Uterus (tissue), 4 donors: ENCODE data around the gene C8G. TPM values are rescaled to one million over a fixed set of nuclear protein-coding genes. Genes with fewer than 3 reads are reported as not detected.

ENCODE experiments used
- DNase-seq, 2 donors: peaks; one replicate each; pipeline ENCODE4 v3.0.0-alpha.2; 2019 to 2020
- H3K27ac ChIP-seq, 2 donors: fragments of 200-600 bp; sonication (generic); 1 replicate in 1 of 2; 2 replicates in 1 of 2; pipeline ENCODE4 v1.5.1; 2016 to 2018
- H3K27me3 ChIP-seq, 2 donors: fragments of 200-600 bp; sonication (generic); one replicate each; pipeline ENCODE4 v1.5.1; 2018 to 2019; ENCODE audit warnings: control low read depth in 1 of 2
- H3K36me3 ChIP-seq, 2 donors: fragments of 200-600 bp; sonication (generic); one replicate each; pipeline ENCODE4 v1.5.1; 2019; ENCODE audit warnings: control low read depth in 1 of 2
- H3K4me1 ChIP-seq, 2 donors: fragments of 200-600 bp; sonication (generic); one replicate each; pipeline ENCODE4 v1.5.1; 2018 to 2019; ENCODE audit warnings: control low read depth in 1 of 2
- H3K4me3 ChIP-seq, 2 donors: fragments of 200-600 bp; sonication (generic); 1 replicate in 1 of 2; 2 replicates in 1 of 2; pipeline ENCODE4 v1.5.1; 2018 to 2019; ENCODE audit warnings: mild to moderate bottlenecking in 1 of 2
- H3K9me3 ChIP-seq, 2 donors: fragments of 200-600 bp; sonication (generic); one replicate each; pipeline ENCODE4 v1.5.1; 2019; ENCODE audit warnings: control low read depth in 1 of 2
- CTCF ChIP-seq, 4 experiments: fragments of 200-600 bp in 2 of 4; fragments of 450-650 bp in 2 of 4; sonication (generic) in 2 of 4; IDR thresholded peaks; one replicate each; pipeline ENCODE4 v1.5.1; 2016 to 2019; ENCODE audit warnings: antibody characterized with exemption in 4 of 4, mild to moderate bottlenecking in 2 of 4, moderate library complexity in 1 of 4
- POLR2A ChIP-seq, 2 donors: fragments of 450-650 bp; IDR thresholded peaks; one replicate each; pipeline ENCODE4 v1.6.1; 2016; ENCODE audit warnings: antibody characterized with exemption in 2 of 2, mild to moderate bottlenecking in 1 of 2, moderate library complexity in 1 of 2
- intact Hi-C: fragments of 100-400 bp; cut with DNase I; formaldehyde crosslinking; loops from one replicate; pipeline ENCODE4 v1.15.1; 2023; ENCODE audit warnings: low total_unique reads
- total RNA-seq, 4 donors: library from RNA; depleted of rRNA in 3 of 4; stranded (reverse); fragments of >200 nt in 3 of 4; gene quantifications; one replicate each; pipeline versions ENCODE4 v1.1.0 to v1.2.4, GENCODE V29; 2014 to 2023
- donor health status: DM: yes; HTN: yes; CAD: no.

The C8G gene
- total RNA-seq, 4 donors from 2014 or later: not detected

GRCh38 chr9:136926154-136926704, 18.8 kb upstream of the C8G start:
- no peak for DNase-seq
- intact Hi-C loops: no loop called here
- Histone ChIP-seq H3K4me3 (no peak overlapping the region), H3K36me3 (no peaks in the 10 kb centered on the region), H3K27me3 (no peaks in the 10 kb centered on the region), H3K4me1 (no peaks in the 10 kb centered on the region), H3K9me3 (no peaks in the 10 kb centered on the region), H3K27ac (no peak overlapping the region)
- TF ChIP-seq POLR2A (IDR thresholded peaks at IDR 0.05) (no peak), CTCF (IDR thresholded peaks at IDR 0.05) (no peak)

- no peak overlapping the region for H3K27ac ChIP-seq
- no peaks in the 10 kb centered on the region for H3K4me1 ChIP-seq
- H3K36me3 ChIP-seq: no peaks in the 10 kb centered on the region
- intact Hi-C loops: no loop called here
- H3K4me3 ChIP-seq: no peak overlapping the region
- no peaks in the 10 kb centered on the region for H3K27me3 ChIP-seq
- H3K9me3 ChIP-seq: no peaks in the 10 kb centered on the region
- no peak for TF ChIP-seq CTCF (IDR thresholded peaks at IDR 0.05)
- no peak for TF ChIP-seq POLR2A (IDR thresholded peaks at IDR 0.05)
- no peak for DNase-seq
Observed at GRCh38 chr9:136926749-136927148, 18.3 kb upstream of the C8G start.

GRCh38 chr9:136927343-136928271, 17.4 kb upstream of the C8G start:
- intact Hi-C loops: no loop called here
- no peaks in the 10 kb centered on the region for H3K36me3 ChIP-seq
- H3K27ac ChIP-seq: no peak overlapping the region
- no peak for TF ChIP-seq CTCF (IDR thresholded peaks at IDR 0.05)
- no peak for TF ChIP-seq POLR2A (IDR thresholded peaks at IDR 0.05)
- no peaks in the 10 kb centered on the region for H3K4me1 ChIP-seq
- no peak overlapping the region for H3K4me3 ChIP-seq
- H3K27me3 ChIP-seq: no peaks in the 10 kb centered on the region
- no peaks in the 10 kb centered on the region for H3K9me3 ChIP-seq
- DNase-seq: no peak

GRCh38 chr9:136928591-136928990, 16.5 kb upstream of the C8G start:
- no peaks in the 10 kb centered on the region for H3K9me3 ChIP-seq
- DNase-seq: no peak
- TF ChIP-seq POLR2A (IDR thresholded peaks at IDR 0.05) (no peak), CTCF (IDR thresholded peaks at IDR 0.05) (no peak)
- H3K27me3 ChIP-seq: no peaks in the 10 kb centered on the region
- no peaks in the 10 kb centered on the region for H3K4me1 ChIP-seq
- intact Hi-C loops: no loop called here
- H3K36me3 ChIP-seq: no peaks in the 10 kb centered on the region
- H3K4me3 ChIP-seq: no peak overlapping the region
- no peak overlapping the region for H3K27ac ChIP-seq

GRCh38 chr9:136930014-136930413, 15.0 kb upstream of the C8G start:
- H3K4me1 ChIP-seq: no peaks in the 10 kb centered on the region
- intact Hi-C loops: no loop called here
- no peaks in the 10 kb centered on the region for H3K36me3 ChIP-seq
- H3K27me3 ChIP-seq: no peaks in the 10 kb centered on the region
- H3K4me3 ChIP-seq: no peak overlapping the region
- TF ChIP-seq POLR2A (IDR thresholded peaks at IDR 0.05): no peak
- no peak for TF ChIP-seq CTCF (IDR thresholded peaks at IDR 0.05)
- H3K27ac ChIP-seq: no peak overlapping the region
- no peak for DNase-seq
- no peaks in the 10 kb centered on the region for H3K9me3 ChIP-seq
